Ovary (tissue), 9 donors: ENCODE measurements around the gene SIK2. TPM values are rescaled to one million over a fixed set of nuclear protein-coding genes. Genes with fewer than 3 reads are reported as not detected.

Experiments
- DNase-seq, 5 donors: peaks; one replicate each; pipeline ENCODE4 v3.0.0-alpha.2; 2019 to 2020
- H3K27ac ChIP-seq, 2 donors: fragments of 200-600 bp; one replicate each; pipeline versions ENCODE4 v1.5.1 to v1.8.0; 2019 to 2022
- H3K27me3 ChIP-seq: fragments of 200-600 bp; one replicate; pipeline ENCODE4 v1.8.0; 2022
- H3K36me3 ChIP-seq: fragments of 200-600 bp; sonication (generic); one replicate; pipeline ENCODE4 v1.5.1; 2019
- H3K4me1 ChIP-seq: one replicate; pipeline ENCODE4 v1.8.1; 2013; ENCODE audit warnings: mild to moderate bottlenecking, moderate library complexity; ENCODE audit not compliant: insufficient read depth
- H3K4me3 ChIP-seq: fragments of 200-600 bp; sonication (generic); one replicate; pipeline ENCODE4 v1.5.1; 2017
- H3K9me3 ChIP-seq, 2 donors: fragments of 200-600 bp in 1 of 2; sonication (generic) in 1 of 2; one replicate each; pipeline versions ENCODE4 v1.5.1 to v1.8.1; 2013 to 2019; ENCODE audit warnings: mild to moderate bottlenecking in 1 of 2, moderate library complexity in 1 of 2
- EP300 ChIP-seq: sonication (generic); formaldehyde crosslinking; IDR thresholded peaks from one replicate; pipeline ENCODE4 v1.6.1; 2017; ENCODE audit warnings: antibody characterized with exemption
- POLR2A ChIP-seq: fragments of 450-650 bp; IDR thresholded peaks from one replicate; pipeline ENCODE4 v1.6.1; 2017; ENCODE audit warnings: antibody characterized with exemption, mild to moderate bottlenecking, moderate library complexity
- WGBS, 3 donors: extraction: QIAGEN DNeasy Blood & Tissue Kit in 1 of 3; methylation state at CpG; one replicate each; pipeline versions ENCODE4 v1.1.5 to v1.1.7; 2013 to 2017; 5-methylcytosine and 5-hydroxymethylcytosine counted together
- intact Hi-C, 4 donors: fragments of 100-400 bp; cut with DNase I; formaldehyde crosslinking; loops; one replicate each; pipeline versions ENCODE4 v1.11.0 to v1.15.1; 2022 to 2023
- polyA plus RNA-seq, 2 donors: library from polyadenylated mRNA; stranded (reverse); fragments of 200-250 nt in 1 of 2; fragments of 350-450 nt in 1 of 2; fragmentation: Illumina TruSeq in 1 of 2; extraction: RNeasy Lipid Tissue Mini Kit (QIAGEN cat#74804) in 1 of 2; gene quantifications; one replicate each; pipeline ENCODE4 v1.2.3, GENCODE V29; 2013 to 2014
- total RNA-seq, 7 donors: library from RNA; depleted of rRNA in 2 of 7; stranded (reverse); fragments of >200 nt in 2 of 7; fragmentation: NEBNext Ultra II Directional in 3 of 7; extraction: Animal tissue kit (Norgen Biotek cat#: 25700) in 3 of 7; gene quantifications; one replicate each; pipeline versions ENCODE4 v1.1.0 to v1.2.4, GENCODE V29; 2016 to 2023
- TF ChIP-seq, protein P1 (sequence below), 3 donors: fragments of 450-650 bp in 2 of 3; fragments of 200-600 bp in 1 of 3; IDR thresholded peaks; one replicate each; pipeline versions ENCODE4 v1.5.1 to v1.8.0; 2016 to 2022; ENCODE audit warnings: antibody characterized with exemption in 3 of 3, mild to moderate bottlenecking in 1 of 3
- donor health status: DM: no; HTN: no; CAD: no; lungs with moderate emphysema.
- donor health status: DM: no; HTN: no; CAD: no.
- donor health status: Bipolar disorder and iron deficiency.
- donor health status: DM: yes; HTN: yes; CAD: no.
- donor health status: DM: no; HTN: no; CAD: no.
- donor health status: DM: yes; HTN: yes; CAD: no.

SIK2 gene
- total and polyA plus RNA-seq, 9 donors: 13.7 to 50.5 (median 26.8) TPM

GRCh38 chr11:111606986-111607385 lies 4.7 kb downstream of the SIK2 start:
- no peaks in the 10 kb centered on the region for H3K9me3 ChIP-seq
- peaks cover 4% of the 10 kb centered on the region for H3K4me1 ChIP-seq
- intact Hi-C loops: loop anchor here in 1 of 4 donors (10.0 kb wide), 1 partner anchor 128 kb away; no protein-coding TSS in a partner anchor
- TF ChIP-seq, protein P1, sequence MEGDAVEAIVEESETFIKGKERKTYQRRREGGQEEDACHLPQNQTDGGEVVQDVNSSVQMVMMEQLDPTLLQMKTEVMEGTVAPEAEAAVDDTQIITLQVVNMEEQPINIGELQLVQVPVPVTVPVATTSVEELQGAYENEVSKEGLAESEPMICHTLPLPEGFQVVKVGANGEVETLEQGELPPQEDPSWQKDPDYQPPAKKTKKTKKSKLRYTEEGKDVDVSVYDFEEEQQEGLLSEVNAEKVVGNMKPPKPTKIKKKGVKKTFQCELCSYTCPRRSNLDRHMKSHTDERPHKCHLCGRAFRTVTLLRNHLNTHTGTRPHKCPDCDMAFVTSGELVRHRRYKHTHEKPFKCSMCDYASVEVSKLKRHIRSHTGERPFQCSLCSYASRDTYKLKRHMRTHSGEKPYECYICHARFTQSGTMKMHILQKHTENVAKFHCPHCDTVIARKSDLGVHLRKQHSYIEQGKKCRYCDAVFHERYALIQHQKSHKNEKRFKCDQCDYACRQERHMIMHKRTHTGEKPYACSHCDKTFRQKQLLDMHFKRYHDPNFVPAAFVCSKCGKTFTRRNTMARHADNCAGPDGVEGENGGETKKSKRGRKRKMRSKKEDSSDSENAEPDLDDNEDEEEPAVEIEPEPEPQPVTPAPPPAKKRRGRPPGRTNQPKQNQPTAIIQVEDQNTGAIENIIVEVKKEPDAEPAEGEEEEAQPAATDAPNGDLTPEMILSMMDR (IDR thresholded peaks at IDR 0.05): no peak
- TF ChIP-seq POLR2A (no peak), EP300 (no peak)
- no peak overlapping the region for H3K27ac ChIP-seq
- H3K27me3 ChIP-seq: no peaks in the 10 kb centered on the region
- no peaks in the 10 kb centered on the region for H3K36me3 ChIP-seq
- no peak overlapping the region for H3K4me3 ChIP-seq
- DNase-seq: no peak

- no peaks in the 10 kb centered on the region for H3K9me3 ChIP-seq
- no peak overlapping the region for H3K27ac ChIP-seq
- WGBS, 3 donors: 82 to 90% (median 90%) methylated on average over 3 of the region's 3 CpGs
- H3K4me1 ChIP-seq: peaks cover 4% of the 10 kb centered on the region
- intact Hi-C loops: loop anchor here in 1 of 4 donors (10.0 kb wide), 1 partner anchor 127 kb away; no protein-coding TSS in a partner anchor
- DNase-seq: no peak
- H3K27me3 ChIP-seq: no peaks in the 10 kb centered on the region
- H3K4me3 ChIP-seq: no peak overlapping the region
- H3K36me3 ChIP-seq: no peaks in the 10 kb centered on the region
- TF ChIP-seq POLR2A (no peak), EP300 (no peak)
- TF ChIP-seq, protein P1 (IDR thresholded peaks at IDR 0.05): no peak
Measured at GRCh38 chr11:111607751-111608150, 5.5 kb downstream of the SIK2 start.

DNA sequence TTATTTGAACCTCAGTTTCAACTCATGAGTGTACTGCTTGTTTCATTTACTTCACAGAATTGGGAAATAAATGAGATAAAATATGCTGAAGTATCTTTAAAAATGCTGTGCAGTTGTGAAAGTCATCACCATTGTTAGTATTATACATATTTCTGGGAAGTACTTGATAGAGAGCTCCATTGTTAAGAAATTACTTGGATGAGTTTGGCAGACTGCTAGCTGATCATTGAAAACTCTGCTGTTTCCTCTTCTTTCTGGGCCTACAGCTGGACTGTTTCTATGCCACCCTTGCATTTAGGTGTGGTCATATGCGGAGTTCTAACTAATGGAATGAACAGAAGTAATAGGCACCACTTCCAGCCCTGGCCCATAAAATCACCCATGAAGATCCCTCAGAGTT lies 10.0 kb downstream of the SIK2 start:
- no peak overlapping the region for H3K27ac ChIP-seq

GRCh38 chr11:111617286-111617685 lies 15.0 kb downstream of the SIK2 start:
- Histone ChIP-seq H3K4me3 (no peak overlapping the region), H3K9me3 (no peaks in the 10 kb centered on the region), H3K36me3 (no peaks in the 10 kb centered on the region), H3K27ac (no peak overlapping the region), H3K4me1 (no peaks in the 10 kb centered on the region), H3K27me3 (no peaks in the 10 kb centered on the region)
- intact Hi-C loops: no loop called here
- TF ChIP-seq, protein P1 (IDR thresholded peaks at IDR 0.05): no peak
- no peak for TF ChIP-seq POLR2A
- no peak for TF ChIP-seq EP300
- 88 to 94% (median 93%) methylated on average over 4 of the region's 4 CpGs for WGBS, 3 donors
- no peak for DNase-seq

More for the DNA sequence above, 10.0 kb downstream of the SIK2 start:
- Histone ChIP-seq H3K4me1 (peaks cover 1% of the 10 kb centered on the region), H3K9me3 (no peaks in the 10 kb centered on the region), H3K27me3 (no peaks in the 10 kb centered on the region), H3K4me3 (no peak overlapping the region), H3K36me3 (no peaks in the 10 kb centered on the region)
- 85 to 90% (median 87%) methylated on average over 1 of the region's 1 CpG for WGBS, 3 donors
- TF ChIP-seq POLR2A (no peak), EP300 (no peak)
- TF ChIP-seq, protein P1 (IDR thresholded peaks at IDR 0.05): no peak
- intact Hi-C loops: no loop called here
- no peak for DNase-seq

- no peaks in the 10 kb centered on the region for H3K9me3 ChIP-seq
- no peaks in the 10 kb centered on the region for H3K27me3 ChIP-seq
- no peak overlapping the region for H3K4me3 ChIP-seq
- DNase-seq: no peak
- no peak overlapping the region for H3K27ac ChIP-seq
- TF ChIP-seq POLR2A: no peak
- TF ChIP-seq EP300: no peak
- TF ChIP-seq, protein P1 (IDR thresholded peaks at IDR 0.05): no peak
- H3K36me3 ChIP-seq: no peaks in the 10 kb centered on the region
- H3K4me1 ChIP-seq: no peaks in the 10 kb centered on the region
- intact Hi-C loops: no loop called here
Measured at GRCh38 chr11:111620518-111620917, 18.3 kb downstream of the SIK2 start.
